ENCODE data around the gene ABCG1. TPM values are rescaled to one million over a fixed set of nuclear protein-coding genes. Genes with fewer than 3 reads are reported as not detected.

ABCG1 gene
- total and polyA plus RNA-seq, 2 donors (not counting 3 experiments of a cell fraction or from before 2014, with no cell fraction given), result 6.7 to 19.6 TPM

GRCh38 chr21:42200906-42201614 lies 17.9 kb upstream of the ABCG1 start:
- DNase-seq (ENCODE audit: low read depth, low spot score) (no peak), FAIRE-seq (no peak)
- intact Hi-C loops (cut with micrococcal nuclease) (no loop called here), dilution Hi-C loops (cut with MboI; ENCODE audit: extremely low pct_ligation_motif_present, low sequenced_read_pairs) (no loop called here)
- Histone ChIP-seq H3K9me1 (replicated peaks; ENCODE audit: control insufficient read depth, extremely low read depth, insufficient read depth, low read length) (no peaks in the 10 kb centered on the region), H3K36me3 (ENCODE audit: control insufficient read depth in 2 of 2, extremely low read depth in 1 of 2, insufficient read depth in 2 of 2, low read length in 2 of 2) (no peaks in the 10 kb centered on the region), H3K27me3 (ENCODE audit: control insufficient read depth in 2 of 2, insufficient read depth in 2 of 2, low read length in 2 of 2) (no peaks in the 10 kb centered on the region), H2AFZ (ENCODE audit: low read depth, low read length) (no peak overlapping the region), H3K4me2 (ENCODE audit: insufficient read depth, low read length) (no peak overlapping the region), H3K4me1 (ENCODE audit: control insufficient read depth, extremely low read depth, insufficient read depth, low read length) (peaks cover 18% of the 10 kb centered on the region), H3K9me3 (replicated peaks; ENCODE audit: control insufficient read depth, insufficient read depth, low read length) (no peaks in the 10 kb centered on the region), H4K20me1 (replicated peaks; ENCODE audit: control insufficient read depth, extremely low read depth, insufficient read depth, low read length) (no peaks in the 10 kb centered on the region), H3K27ac (ENCODE audit: insufficient read depth, low read depth, low read length) (no peak overlapping the region), H3K79me2 (ENCODE audit: control insufficient read depth, insufficient read depth, low read length) (no peaks in the 10 kb centered on the region), H3K4me3 (replicated peaks in 1 of 3; ENCODE audit: insufficient read depth in 1 of 3, low read depth in 1 of 3, low read length in 3 of 3) (no peak overlapping the region), H3K9ac (replicated peaks; ENCODE audit: extremely low read depth, insufficient read depth, low read length) (no peak overlapping the region)
- CTCF ChIA-PET, result interaction anchor here (1.0 to 2.4 kb wide), 2 partner anchors 8 to 58 kb away, joined by 4 to 7 read pairs; no protein-coding TSS in a partner anchor
- no peak for TF ChIP-seq POLR2A (IDR thresholded peaks at IDR 0.05; ENCODE audit: low read depth, low read length)
- TF ChIP-seq MYC (IDR thresholded peaks at IDR 0.05; ENCODE audit: low read depth, low read length), result no peak
- BruUV-seq (replicated peaks), result no TSS peak
- POLR2A ChIA-PET, result no interaction called here

- BruUV-seq (replicated peaks), result no TSS peak
- Histone ChIP-seq H3K4me1 (ENCODE audit: control insufficient read depth, extremely low read depth, insufficient read depth, low read length) (peaks cover 18% of the 10 kb centered on the region), H3K9ac (replicated peaks; ENCODE audit: extremely low read depth, insufficient read depth, low read length) (no peak overlapping the region), H3K36me3 (ENCODE audit: control insufficient read depth in 2 of 2, extremely low read depth in 1 of 2, insufficient read depth in 2 of 2, low read length in 2 of 2) (no peaks in the 10 kb centered on the region), H2AFZ (ENCODE audit: low read depth, low read length) (no peak overlapping the region), H3K27ac (ENCODE audit: insufficient read depth, low read depth, low read length) (no peak overlapping the region), H4K20me1 (replicated peaks; ENCODE audit: control insufficient read depth, extremely low read depth, insufficient read depth, low read length) (no peaks in the 10 kb centered on the region), H3K27me3 (ENCODE audit: control insufficient read depth in 2 of 2, insufficient read depth in 2 of 2, low read length in 2 of 2) (no peaks in the 10 kb centered on the region), H3K9me3 (replicated peaks; ENCODE audit: control insufficient read depth, insufficient read depth, low read length) (no peaks in the 10 kb centered on the region), H3K79me2 (ENCODE audit: control insufficient read depth, insufficient read depth, low read length) (no peaks in the 10 kb centered on the region), H3K9me1 (replicated peaks; ENCODE audit: control insufficient read depth, extremely low read depth, insufficient read depth, low read length) (no peaks in the 10 kb centered on the region), H3K4me3 (replicated peaks in 1 of 3; ENCODE audit: insufficient read depth in 1 of 3, low read depth in 1 of 3, low read length in 3 of 3) (no peak overlapping the region), H3K4me2 (ENCODE audit: insufficient read depth, low read length) (no peak overlapping the region)
- TF ChIP-seq GATA2 (IDR thresholded peaks at IDR 0.05; ENCODE audit: insufficient read depth, insufficient read length, low read depth, low read length) (no peak), POLR2A (IDR thresholded peaks at IDR 0.05; ENCODE audit: low read depth, low read length) (no peak), POLR2AphosphoS5 (IDR thresholded peaks at IDR 0.05; ENCODE audit: insufficient read depth, low read depth, low read length) (no peak), MYC (IDR thresholded peaks at IDR 0.05; ENCODE audit: low read depth, low read length) (no peak), JUN (IDR thresholded peaks at IDR 0.05; ENCODE audit: borderline replicate concordance, insufficient read depth, insufficient read length, low read depth) (no peak), CTCF (IDR thresholded peaks at IDR 0.05; ENCODE audit: extremely low read depth in 1 of 2, insufficient read depth in 1 of 2, low read depth in 1 of 2, low read length in 2 of 2) (no peak), EZH2 (IDR thresholded peaks at IDR 0.05; ENCODE audit: borderline replicate concordance, low read depth, low read length, severe bottlenecking) (no peak), MAX (IDR thresholded peaks at IDR 0.05; ENCODE audit: insufficient read depth, insufficient read length) (no peak), FOS (IDR thresholded peaks at IDR 0.05; ENCODE audit: borderline replicate concordance, insufficient read depth, low read length) (no peak)
- intact Hi-C loops (cut with micrococcal nuclease) (no loop called here), dilution Hi-C loops (cut with MboI; ENCODE audit: extremely low pct_ligation_motif_present, low sequenced_read_pairs) (no loop called here)
- CTCF ChIA-PET, result interaction anchor here (1.0 to 2.4 kb wide), 2 partner anchors 9 to 57 kb away, joined by 4 to 7 read pairs; no protein-coding TSS in a partner anchor
- FAIRE-seq (no peak), DNase-seq (ENCODE audit: low read depth, low spot score) (no peak)
- POLR2A ChIA-PET, result no interaction called here
Measured at GRCh38 chr21:42201615-42202161, 17.3 kb upstream of the ABCG1 start.

All from endothelial cell of umbilical vein (primary cell).